ENCODE results near the gene GRAP2. TPM values are rescaled to one million over a fixed set of nuclear protein-coding genes. Genes with fewer than 3 reads are reported as not detected.

Gene GRAP2
- total and polyA plus RNA-seq, 10 of the 15 experiments (the other 5 are each of a cell fraction or from before 2014, with no cell fraction given): 3.3 to 79.1 (median 59.6) TPM

DNA sequence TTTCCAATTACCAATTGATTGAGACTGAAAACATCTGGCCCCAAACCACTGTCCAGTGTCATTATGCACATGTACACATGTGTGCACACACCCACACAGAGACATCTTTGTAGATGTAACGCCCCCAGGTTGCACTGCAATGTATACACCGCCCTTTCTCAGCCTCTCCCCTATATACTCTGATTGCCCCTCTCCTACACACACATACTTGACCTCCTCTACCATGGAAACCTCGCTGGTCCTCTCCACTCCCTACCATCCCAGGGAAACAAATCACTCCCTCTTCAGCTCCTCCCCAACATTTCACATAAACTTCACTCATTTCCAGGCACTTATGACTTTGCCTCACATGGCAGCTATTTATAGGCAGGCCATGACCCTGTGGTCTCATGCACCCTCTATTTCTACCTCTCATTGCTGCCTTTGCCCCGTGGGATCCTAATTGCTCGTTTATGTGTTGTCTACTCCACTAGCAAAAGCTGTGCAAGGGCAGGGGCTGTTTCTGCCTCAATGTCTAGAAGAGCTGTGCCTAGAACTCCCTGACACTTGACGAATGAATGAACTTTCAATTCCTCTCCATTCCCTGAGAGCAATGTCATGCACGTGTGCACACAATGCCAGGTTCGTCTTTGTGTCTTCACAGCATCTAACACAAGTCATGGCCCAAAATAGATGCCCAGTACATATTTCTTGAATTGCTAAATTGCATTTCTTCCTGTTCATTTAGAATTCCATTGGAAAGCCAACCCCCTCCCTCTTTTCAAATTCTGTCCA is 49.3 kb downstream of the GRAP2 start:
- H3K27me3 ChIP-seq (replicated peaks in 1 of 2; ENCODE audit: control insufficient read depth in 2 of 2, insufficient read depth in 2 of 2, low read length in 1 of 2): no peaks in the 10 kb centered on the region
- intact Hi-C loops (cut with micrococcal nuclease; ENCODE audit: unreplicated experiment): no loop called here
- 36% methylated on average over 8 of the region's 8 CpGs for whole genome bisulfite sequencing (ENCODE audit: insufficient coverage, insufficient replicate concordance, low lambda C conversion rate, missing lambda C conversion rate)
- peak overlapping the region; percentile 49 for H3K4me2 ChIP-seq (ENCODE audit: control insufficient read depth, insufficient read depth)
- CTCF ChIA-PET: interaction anchor here (1.2 to 2.1 kb wide), 7 partner anchors 7 to 398 kb away, joined by 3 to 6 read pairs (median 4); no protein-coding TSS in a partner anchor
- H3K4me1 ChIP-seq (ENCODE audit: control insufficient read depth, insufficient read depth, low read length): peaks cover 62% of the 10 kb centered on the region
- no peak for FAIRE-seq
- H3K4me3 ChIP-seq: no peak overlapping the region
- no peak overlapping the region for H2AFZ ChIP-seq (ENCODE audit: control insufficient read depth, low read depth, low read length)
- peaks cover 17% of the 10 kb centered on the region for H3K79me2 ChIP-seq (ENCODE audit: control insufficient read depth, insufficient read depth, low read length)
- RAD21 ChIA-PET (ENCODE audit: unreplicated experiment): no interaction called here
- DNase-seq (ENCODE audit: low read depth, low spot score): no peak
- no peak; the same call in 2 of the 3 replicates for ATAC-seq
- H4K20me1 ChIP-seq (ENCODE audit: control insufficient read depth, insufficient read depth): peaks cover 10% of the 10 kb centered on the region; the same call in 1 of the 2 replicates
- POLR2A ChIA-PET: no interaction called here
- peaks cover 10 to 38% of the 10 kb centered on the region in 2 experiments for H3K36me3 ChIP-seq (ENCODE audit: control insufficient read depth in 2 of 2, insufficient read depth in 2 of 2, low read length in 1 of 2)
- no peaks in the 10 kb centered on the region; the same call in 2 of the 3 replicates for H3K9me3 ChIP-seq (replicated peaks; ENCODE audit: control insufficient read depth, insufficient read depth, low read length)
- no peak overlapping the region for H3K9ac ChIP-seq (ENCODE audit: control insufficient read depth, insufficient read depth, low read length)
- BruUV-seq (replicated peaks): no TSS peak
- H3K27ac ChIP-seq (ENCODE audit: control insufficient read depth, insufficient read depth): no peak overlapping the region
- in situ Hi-C loops (cut with MboI): no loop called here
- SMC1A ChIA-PET (ENCODE audit: uncharacterized antibody, unreplicated experiment): interaction anchor here (1.2 to 2.4 kb wide), 5 partner anchors 8 to 51 kb away, joined by 3 to 13 read pairs (median 3); no protein-coding TSS in a partner anchor
- TF ChIP-seq CHD4 (IDR thresholded peaks at IDR 0.05) (no peak), NFYB (IDR thresholded peaks at IDR 0.05; ENCODE audit: insufficient read depth, low read depth, low read length) (no peak), MEF2B (IDR thresholded peaks at IDR 0.05; ENCODE audit: partially characterized antibody, poor library complexity, severe bottlenecking) (peak; percentile 17), JUNB (IDR thresholded peaks at IDR 0.05) (no peak), ZSCAN29 (IDR thresholded peaks at IDR 0.05) (no peak), SPI1 (IDR thresholded peaks at IDR 0.05; ENCODE audit: borderline replicate concordance, insufficient read depth, low read depth, low read length) (peak; percentile 29; the same call in 1 of the 2 replicates), HDGF (IDR thresholded peaks at IDR 0.05) (0 out of 2 replicates have a peak, but pooled peaks have one; percentile 34), IKZF2 (IDR thresholded peaks at IDR 0.05) (peak; percentile 16 to 43; a peak in 3 of 4 replicates), RUNX3 (IDR thresholded peaks at IDR 0.05; ENCODE audit: low read length) (no peak), ZNF207 (IDR thresholded peaks at IDR 0.05; ENCODE audit: borderline replicate concordance) (no peak), SP1 (IDR thresholded peaks at IDR 0.05; ENCODE audit: low read depth, low read length) (no peak), MTA2 (IDR thresholded peaks at IDR 0.05; ENCODE audit: low read depth) (0 out of 2 replicates have a peak, but pooled peaks have one; percentile 11), WRNIP1 (IDR thresholded peaks at IDR 0.05; ENCODE audit: borderline replicate concordance, low read depth, low read length) (no peak), POLR2AphosphoS2 (IDR thresholded peaks at IDR 0.05; ENCODE audit: low read depth, low read length) (no peak), EP300 (IDR thresholded peaks at IDR 0.05; ENCODE audit: borderline replicate concordance in 1 of 2, control insufficient read depth in 1 of 2, low read depth in 2 of 2, low read length in 2 of 2) (no peak), EED (IDR thresholded peaks at IDR 0.05; ENCODE audit: low read depth) (0 out of 2 replicates have a peak, but pooled peaks have one; percentile 43)
- TF ChIP-seq, protein P1, sequence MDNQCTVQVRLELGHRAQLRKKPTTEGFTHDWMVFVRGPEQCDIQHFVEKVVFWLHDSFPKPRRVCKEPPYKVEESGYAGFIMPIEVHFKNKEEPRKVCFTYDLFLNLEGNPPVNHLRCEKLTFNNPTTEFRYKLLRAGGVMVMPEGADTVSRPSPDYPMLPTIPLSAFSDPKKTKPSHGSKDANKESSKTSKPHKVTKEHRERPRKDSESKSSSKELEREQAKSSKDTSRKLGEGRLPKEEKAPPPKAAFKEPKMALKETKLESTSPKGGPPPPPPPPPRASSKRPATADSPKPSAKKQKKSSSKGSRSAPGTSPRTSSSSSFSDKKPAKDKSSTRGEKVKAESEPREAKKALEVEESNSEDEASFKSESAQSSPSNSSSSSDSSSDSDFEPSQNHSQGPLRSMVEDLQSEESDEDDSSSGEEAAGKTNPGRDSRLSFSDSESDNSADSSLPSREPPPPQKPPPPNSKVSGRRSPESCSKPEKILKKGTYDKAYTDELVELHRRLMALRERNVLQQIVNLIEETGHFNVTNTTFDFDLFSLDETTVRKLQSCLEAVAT (IDR thresholded peaks at IDR 0.05): no peak
- TF ChIP-seq, protein P2, sequence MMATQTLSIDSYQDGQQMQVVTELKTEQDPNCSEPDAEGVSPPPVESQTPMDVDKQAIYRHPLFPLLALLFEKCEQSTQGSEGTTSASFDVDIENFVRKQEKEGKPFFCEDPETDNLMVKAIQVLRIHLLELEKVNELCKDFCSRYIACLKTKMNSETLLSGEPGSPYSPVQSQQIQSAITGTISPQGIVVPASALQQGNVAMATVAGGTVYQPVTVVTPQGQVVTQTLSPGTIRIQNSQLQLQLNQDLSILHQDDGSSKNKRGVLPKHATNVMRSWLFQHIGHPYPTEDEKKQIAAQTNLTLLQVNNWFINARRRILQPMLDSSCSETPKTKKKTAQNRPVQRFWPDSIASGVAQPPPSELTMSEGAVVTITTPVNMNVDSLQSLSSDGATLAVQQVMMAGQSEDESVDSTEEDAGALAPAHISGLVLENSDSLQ (IDR thresholded peaks at IDR 0.05): no peak
- TF ChIP-seq, protein P3, sequence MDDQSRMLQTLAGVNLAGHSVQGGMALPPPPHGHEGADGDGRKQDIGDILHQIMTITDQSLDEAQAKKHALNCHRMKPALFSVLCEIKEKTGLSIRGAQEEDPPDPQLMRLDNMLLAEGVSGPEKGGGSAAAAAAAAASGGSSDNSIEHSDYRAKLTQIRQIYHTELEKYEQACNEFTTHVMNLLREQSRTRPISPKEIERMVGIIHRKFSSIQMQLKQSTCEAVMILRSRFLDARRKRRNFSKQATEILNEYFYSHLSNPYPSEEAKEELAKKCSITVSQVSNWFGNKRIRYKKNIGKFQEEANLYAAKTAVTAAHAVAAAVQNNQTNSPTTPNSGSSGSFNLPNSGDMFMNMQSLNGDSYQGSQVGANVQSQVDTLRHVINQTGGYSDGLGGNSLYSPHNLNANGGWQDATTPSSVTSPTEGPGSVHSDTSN (IDR thresholded peaks at IDR 0.05; ENCODE audit: insufficient replicate concordance, low read depth, low read length): no peak
- TF ChIP-seq, protein P4, sequence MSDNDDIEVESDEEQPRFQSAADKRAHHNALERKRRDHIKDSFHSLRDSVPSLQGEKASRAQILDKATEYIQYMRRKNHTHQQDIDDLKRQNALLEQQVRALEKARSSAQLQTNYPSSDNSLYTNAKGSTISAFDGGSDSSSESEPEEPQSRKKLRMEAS (IDR thresholded peaks at IDR 0.05; ENCODE audit: low read depth, low read length): no peak
